HFFc6 (cell line): ENCODE measurements around the gene NDUFA13. TPM values are rescaled to one million over a fixed set of nuclear protein-coding genes. Genes with fewer than 3 reads are reported as not detected.

Source experiments
- DNase-seq: peaks from one replicate; pipeline ENCODE4 v3.0.0-alpha.2; 2018
- H3K27ac Mint-ChIP-seq: 2 replicates; pipeline ENCODE4 v1.8.0; 2020; ENCODE audit warnings: mild to moderate bottlenecking, mixed read lengths
- H3K27me3 Mint-ChIP-seq: 2 replicates; pipeline ENCODE4 v1.8.0; 2021; ENCODE audit warnings: mild to moderate bottlenecking, moderate library complexity, mixed read lengths; ENCODE audit not compliant: insufficient read depth
- H3K36me3 Mint-ChIP-seq: 2 replicates; pipeline ENCODE4 v1.8.0; 2021; ENCODE audit warnings: low read depth, mixed read lengths
- H3K4me1 Mint-ChIP-seq: 2 replicates; pipeline ENCODE4 v1.8.0; 2020; ENCODE audit warnings: low read depth, mixed read lengths
- H3K4me3 Mint-ChIP-seq: 2 replicates; pipeline ENCODE4 v1.8.0; 2020; ENCODE audit warnings: mild to moderate bottlenecking, moderate library complexity, mixed read lengths
- H3K9me3 Mint-ChIP-seq: 2 replicates; pipeline ENCODE4 v1.8.0; 2020; ENCODE audit warnings: mild to moderate bottlenecking, mixed read lengths
- CTCF ChIP-seq: fragments of 200-600 bp; sonication (generic); IDR thresholded peaks from 2 replicates; pipeline ENCODE4 v1.5.0; 2021; ENCODE audit warnings: antibody characterized with exemption, mild to moderate bottlenecking
- total RNA-seq, 6 experiments: library from RNA; stranded (reverse); fragmentation: NEBNext Ultra II Directional; extraction: Animal tissue kit (Norgen Biotek cat#: 25700); gene quantifications; 2 replicates in 1 of 6; 3 replicates in 5 of 6; pipeline ENCODE4 v1.2.3, GENCODE V29; 2021

NDUFA13 gene
- total RNA-seq, 6 experiments from 2014 or later, result 266 to 393 (median 323) TPM

- peaks cover 2% of the 10 kb centered on the region for H3K27me3 Mint-ChIP-seq
- no peak for TF ChIP-seq CTCF
- no peaks in the 10 kb centered on the region for H3K36me3 Mint-ChIP-seq
- no peak within 1 kb of the TSS for H3K27ac Mint-ChIP-seq
- peaks cover 23% of the 10 kb centered on the region for H3K4me1 Mint-ChIP-seq
- no peaks in the 10 kb centered on the region for H3K9me3 Mint-ChIP-seq
- H3K4me3 Mint-ChIP-seq, result no peak within 1 kb of the TSS
- no peak for DNase-seq
Measured at GRCh38 chr19:19528721-19529490, 12.9 kb downstream of the NDUFA13 start, which contains the start of gene YJEFN3. YJEFN3 (plus strand) TSS chr19:19528911; CDS start chr19:19528933, 22 bp downstream.

- peak; percentile 8; the same call in 1 of the 2 replicates for TF ChIP-seq CTCF
- no peak for DNase-seq
- H3K4me1 Mint-ChIP-seq, result peaks cover 23% of the 10 kb centered on the region
- no peak overlapping the region for H3K4me3 Mint-ChIP-seq
- H3K9me3 Mint-ChIP-seq, result no peaks in the 10 kb centered on the region
- H3K27ac Mint-ChIP-seq, result no peak overlapping the region
- H3K36me3 Mint-ChIP-seq, result no peaks in the 10 kb centered on the region
- H3K27me3 Mint-ChIP-seq, result peaks cover 6% of the 10 kb centered on the region
Measured at GRCh38 chr19:19529783-19530422, 13.9 kb downstream of the NDUFA13 start.

GRCh38 chr19:19530423-19530804 is 14.4 kb downstream of the NDUFA13 start:
- H3K27me3 Mint-ChIP-seq, result peaks cover 6% of the 10 kb centered on the region
- H3K4me1 Mint-ChIP-seq, result peaks cover 23% of the 10 kb centered on the region
- H3K27ac Mint-ChIP-seq, result no peak overlapping the region; the same call in 1 of the 2 replicates
- no peak; the same call in 1 of the 2 replicates for TF ChIP-seq CTCF
- DNase-seq, result no peak
- no peaks in the 10 kb centered on the region for H3K36me3 Mint-ChIP-seq
- no peak overlapping the region for H3K4me3 Mint-ChIP-seq
- H3K9me3 Mint-ChIP-seq, result no peaks in the 10 kb centered on the region

GRCh38 chr19:19530889-19531288 is 14.9 kb downstream of the NDUFA13 start:
- DNase-seq, result no peak
- no peak for TF ChIP-seq CTCF
- Mint-ChIP-seq H3K9me3 (no peaks in the 10 kb centered on the region), H3K36me3 (no peaks in the 10 kb centered on the region), H3K4me3 (no peak overlapping the region), H3K27ac (peak overlapping the region; percentile 43), H3K4me1 (peaks cover 23% of the 10 kb centered on the region), H3K27me3 (peaks cover 6% of the 10 kb centered on the region)

- no peaks in the 10 kb centered on the region for H3K9me3 Mint-ChIP-seq
- H3K27me3 Mint-ChIP-seq, result peaks cover 6% of the 10 kb centered on the region
- H3K4me3 Mint-ChIP-seq, result no peak overlapping the region
- peaks cover 23% of the 10 kb centered on the region for H3K4me1 Mint-ChIP-seq
- peak; percentile 98 for TF ChIP-seq CTCF
- no peaks in the 10 kb centered on the region for H3K36me3 Mint-ChIP-seq
- DNase-seq, result peak; percentile 49
- no peak overlapping the region for H3K27ac Mint-ChIP-seq
Measured at GRCh38 chr19:19531951-19532805, 16.2 kb downstream of the NDUFA13 start.
